HG03064 (cell line): ENCODE measurements around the gene TSPAN14.
"Not testable (repeated sequence)": the region's sequence is repeated elsewhere in the genome, so short reads cannot be mapped to it uniquely, and the experiment has no call there.

Source experiments
- ATAC-seq: cut with Tn5 transposase; IDR thresholded peaks from one replicate; pipeline ENCODE4 v1.9.1; 2021; ENCODE audit warnings: low read depth; ENCODE audit not compliant: unreplicated experiment

Gene TSPAN14

GRCh38 chr10:80468002-80468401 is 13.9 kb downstream of the TSPAN14 start:
- ATAC-seq = no peak

- no peak for ATAC-seq
These were observed 14.8 kb downstream of the TSPAN14 start for GRCh38 chr10:80468806-80469421.

- ATAC-seq = no peak
These were observed 16.2 kb downstream of the TSPAN14 start for GRCh38 chr10:80470266-80470665.

- ATAC-seq = no peak
These were observed 16.9 kb downstream of the TSPAN14 start for GRCh38 chr10:80471001-80471400.

GRCh38 chr10:80471715-80472233 is 17.7 kb downstream of the TSPAN14 start:
- peak; percentile 52 for ATAC-seq

- peak; percentile 86 for ATAC-seq
These were observed 18.4 kb downstream of the TSPAN14 start for GRCh38 chr10:80472234-80473095.

GRCh38 chr10:80473096-80473657 is 19.1 kb downstream of the TSPAN14 start:
- no peak for ATAC-seq

- ATAC-seq = no peak
These were observed 19.8 kb downstream of the TSPAN14 start for GRCh38 chr10:80473692-80474596.

GRCh38 chr10:80474597-80474910 is 20.4 kb downstream of the TSPAN14 start:
- no peak for ATAC-seq

- no peak for ATAC-seq
These were observed 20.8 kb downstream of the TSPAN14 start for GRCh38 chr10:80474941-80475340.

GRCh38 chr10:80475641-80476040 is 21.5 kb downstream of the TSPAN14 start:
- ATAC-seq = not testable (repeated sequence)

- ATAC-seq = no peak
These were observed 22.6 kb downstream of the TSPAN14 start for GRCh38 chr10:80476685-80477084.

- ATAC-seq = no peak
These were observed 23.7 kb downstream of the TSPAN14 start for GRCh38 chr10:80477813-80478212.

GRCh38 chr10:80480373-80480772 is 26.3 kb downstream of the TSPAN14 start:
- ATAC-seq = not testable (repeated sequence)

- no peak for ATAC-seq
These were observed 26.7 kb downstream of the TSPAN14 start for GRCh38 chr10:80480852-80481251.

- no peak for ATAC-seq
These were observed 30.1 kb downstream of the TSPAN14 start for GRCh38 chr10:80484243-80484642.

- no peak for ATAC-seq
These were observed 30.6 kb downstream of the TSPAN14 start for GRCh38 chr10:80484676-80485075.

GRCh38 chr10:80485076-80485945 is 31.2 kb downstream of the TSPAN14 start:
- ATAC-seq = no peak

GRCh38 chr10:80485946-80486764 is 32.0 kb downstream of the TSPAN14 start:
- ATAC-seq = no peak
